SK-N-SH treated with all-trans-retinoic acid at 6 μM for 48 hours (cell line): ENCODE data around the gene SYTL1.

Experiments
- GLIS3 ChIP-seq: fragments of 250-450 bp; sonication (Bioruptor Pico); IDR thresholded peaks from 2 replicates; pipeline ENCODE4 v1.5.0; 2020; ENCODE audit warnings: mild to moderate bottlenecking, moderate library complexity
- PPARA ChIP-seq: fragments of 250-450 bp; sonication (Bioruptor Pico); IDR thresholded peaks from 2 replicates; pipeline ENCODE4 v1.5.0; 2020; ENCODE audit warnings: mild to moderate bottlenecking, borderline replicate concordance
- RARB ChIP-seq: fragments of 250-450 bp; sonication (Bioruptor Pico); IDR thresholded peaks from 2 replicates; pipeline ENCODE4 v1.8.0; 2021; ENCODE audit warnings: mild to moderate bottlenecking, moderate library complexity
- TCF4 ChIP-seq: fragments of 250-450 bp; sonication (Bioruptor Pico); IDR thresholded peaks from 2 replicates; pipeline ENCODE4 v1.8.0; 2021; ENCODE audit warnings: mild to moderate bottlenecking, moderate library complexity, borderline replicate concordance
- ZC3H10 ChIP-seq: fragments of 250-450 bp; sonication (Bioruptor Pico); IDR thresholded peaks from 2 replicates; pipeline ENCODE4 v1.5.1; 2021; ENCODE audit warnings: mild to moderate bottlenecking, moderate library complexity
- TF ChIP-seq, protein P1 (sequence below): fragments of 250-450 bp; sonication (Bioruptor Pico); IDR thresholded peaks from 2 replicates; pipeline ENCODE4 v1.8.0; 2020; ENCODE audit warnings: mild to moderate bottlenecking, moderate library complexity, borderline replicate concordance

DNA sequence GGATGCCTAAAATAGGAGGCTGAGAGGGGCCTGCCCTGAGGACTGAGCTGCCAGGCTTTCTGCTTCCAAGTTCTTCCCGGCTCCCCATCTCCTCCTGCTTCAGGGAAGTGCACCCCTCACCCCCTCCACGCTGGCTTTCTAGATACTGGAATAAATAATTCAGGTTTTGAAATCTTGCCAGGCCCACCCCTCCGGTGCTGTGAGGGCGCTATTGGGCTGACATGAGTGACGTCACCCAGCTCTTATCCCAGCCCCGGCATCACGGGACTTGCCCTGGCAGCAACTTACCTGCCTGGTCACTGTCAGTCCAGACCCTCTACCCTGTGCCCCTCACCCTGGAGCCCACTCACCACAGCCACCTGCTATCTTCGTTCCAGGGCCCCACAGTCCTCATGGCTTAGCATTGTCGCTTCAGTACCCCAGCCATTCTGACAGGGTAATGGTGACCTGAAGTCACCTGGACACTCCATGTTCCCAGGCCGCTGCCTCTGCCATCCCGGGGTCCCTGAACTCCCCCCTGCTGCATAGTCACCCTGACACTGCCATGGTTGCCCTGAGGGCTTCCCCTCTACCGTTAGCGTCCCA lies 49.8 kb downstream of the SYTL1 start:
- TF ChIP-seq PPARA (CRISPR knock-in tag) (no peak), GLIS3 (CRISPR knock-in tag) (no peak), ZC3H10 (no peak), RARB (CRISPR knock-in tag) (no peak), TCF4 (no peak)
- TF ChIP-seq, protein P1, sequence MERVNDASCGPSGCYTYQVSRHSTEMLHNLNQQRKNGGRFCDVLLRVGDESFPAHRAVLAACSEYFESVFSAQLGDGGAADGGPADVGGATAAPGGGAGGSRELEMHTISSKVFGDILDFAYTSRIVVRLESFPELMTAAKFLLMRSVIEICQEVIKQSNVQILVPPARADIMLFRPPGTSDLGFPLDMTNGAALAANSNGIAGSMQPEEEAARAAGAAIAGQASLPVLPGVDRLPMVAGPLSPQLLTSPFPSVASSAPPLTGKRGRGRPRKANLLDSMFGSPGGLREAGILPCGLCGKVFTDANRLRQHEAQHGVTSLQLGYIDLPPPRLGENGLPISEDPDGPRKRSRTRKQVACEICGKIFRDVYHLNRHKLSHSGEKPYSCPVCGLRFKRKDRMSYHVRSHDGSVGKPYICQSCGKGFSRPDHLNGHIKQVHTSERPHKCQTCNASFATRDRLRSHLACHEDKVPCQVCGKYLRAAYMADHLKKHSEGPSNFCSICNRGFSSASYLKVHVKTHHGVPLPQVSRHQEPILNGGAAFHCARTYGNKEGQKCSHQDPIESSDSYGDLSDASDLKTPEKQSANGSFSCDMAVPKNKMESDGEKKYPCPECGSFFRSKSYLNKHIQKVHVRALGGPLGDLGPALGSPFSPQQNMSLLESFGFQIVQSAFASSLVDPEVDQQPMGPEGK (CRISPR knock-in tag) = no peak
